K562 (cell line): ENCODE results near the gene OSCP1.

Experiments used
- MXI1 ChIP-seq: IDR thresholded peaks from 2 replicates; pipeline ENCODE4 v1.6.1; 2011; ENCODE audit warnings: low read depth, mild to moderate bottlenecking, improper control_type of control experiment, low read length
- MYBL2 ChIP-seq, 2 experiments: fragments of 450-650 bp in 1 of 2; sonication (generic) in 1 of 2; formaldehyde crosslinking in 1 of 2; IDR thresholded peaks; 2 replicates each; pipeline versions ENCODE4 v1.6.1 to v1.8.1; 2017 to 2022; ENCODE audit warnings: borderline replicate concordance in 1 of 2, inconsistent platforms in 1 of 2, low read depth in 1 of 2, mild to moderate bottlenecking in 1 of 2, missing genetic modification reagents in 1 of 2, moderate library complexity in 1 of 2
- POLR2AphosphoS5 ChIP-seq: IDR thresholded peaks from 2 replicates; pipeline ENCODE4 v1.6.1; 2011; ENCODE audit warnings: mild to moderate bottlenecking, low read depth, low read length, moderate library complexity; ENCODE audit not compliant: control insufficient read depth, insufficient read depth
- USF1 ChIP-seq: sonication (generic); formaldehyde crosslinking; IDR thresholded peaks from 2 replicates; pipeline ENCODE4 v1.9.0; 2022; ENCODE audit warnings: mild to moderate bottlenecking, missing genetic modification reagents
- ZNF274 ChIP-seq: IDR thresholded peaks from 2 replicates; pipeline ENCODE4 v1.6.1; 2011; ENCODE audit warnings: low read depth, mild to moderate bottlenecking, low read length, moderate library complexity, borderline replicate concordance
- ZNF318 ChIP-seq, 2 experiments: fragments of 450-650 bp; IDR thresholded peaks; 2 replicates each; pipeline ENCODE4 v1.6.1; 2016; ENCODE audit warnings: mild to moderate bottlenecking in 2 of 2, borderline replicate concordance in 1 of 2, low read depth in 1 of 2, moderate library complexity in 1 of 2
- TF ChIP-seq, protein P1 (sequence below): fragments of 250-450 bp; sonication (Bioruptor Pico); IDR thresholded peaks from 2 replicates; pipeline ENCODE4 v1.4.0; 2020; ENCODE audit warnings: mild to moderate bottlenecking, moderate library complexity, borderline replicate concordance

- TF ChIP-seq MYBL2 (IDR thresholded peaks at IDR 0.05; ENCODE audit: low read depth) (no peak), MYBL2 (CRISPR knock-in tag; IDR thresholded peaks at IDR 0.05; ENCODE audit: borderline replicate concordance) (no peak), ZNF318 (IDR thresholded peaks at IDR 0.05; ENCODE audit: borderline replicate concordance in 1 of 2, low read depth in 1 of 2) (no peak), POLR2AphosphoS5 (no peak), ZNF274 (no peak), MXI1 (no peak), USF1 (CRISPR knock-in tag) (no peak)
- TF ChIP-seq, protein P1, sequence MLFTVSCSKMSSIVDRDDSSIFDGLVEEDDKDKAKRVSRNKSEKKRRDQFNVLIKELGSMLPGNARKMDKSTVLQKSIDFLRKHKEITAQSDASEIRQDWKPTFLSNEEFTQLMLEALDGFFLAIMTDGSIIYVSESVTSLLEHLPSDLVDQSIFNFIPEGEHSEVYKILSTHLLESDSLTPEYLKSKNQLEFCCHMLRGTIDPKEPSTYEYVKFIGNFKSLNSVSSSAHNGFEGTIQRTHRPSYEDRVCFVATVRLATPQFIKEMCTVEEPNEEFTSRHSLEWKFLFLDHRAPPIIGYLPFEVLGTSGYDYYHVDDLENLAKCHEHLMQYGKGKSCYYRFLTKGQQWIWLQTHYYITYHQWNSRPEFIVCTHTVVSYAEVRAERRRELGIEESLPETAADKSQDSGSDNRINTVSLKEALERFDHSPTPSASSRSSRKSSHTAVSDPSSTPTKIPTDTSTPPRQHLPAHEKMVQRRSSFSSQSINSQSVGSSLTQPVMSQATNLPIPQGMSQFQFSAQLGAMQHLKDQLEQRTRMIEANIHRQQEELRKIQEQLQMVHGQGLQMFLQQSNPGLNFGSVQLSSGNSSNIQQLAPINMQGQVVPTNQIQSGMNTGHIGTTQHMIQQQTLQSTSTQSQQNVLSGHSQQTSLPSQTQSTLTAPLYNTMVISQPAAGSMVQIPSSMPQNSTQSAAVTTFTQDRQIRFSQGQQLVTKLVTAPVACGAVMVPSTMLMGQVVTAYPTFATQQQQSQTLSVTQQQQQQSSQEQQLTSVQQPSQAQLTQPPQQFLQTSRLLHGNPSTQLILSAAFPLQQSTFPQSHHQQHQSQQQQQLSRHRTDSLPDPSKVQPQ (CRISPR knock-in tag), result no peak
Measured at GRCh38 chr1:36480161-36480560, 29.9 kb upstream of the OSCP1 start.
